Measurements from ENCODE around the gene CPXM1.

GRCh38 chr20:2759603-2760296, 40.7 kb downstream of the CPXM1 start:
- no peak for TF ChIP-seq CTCFL (IDR thresholded peaks at IDR 0.05; ENCODE audit: borderline replicate concordance, insufficient read depth, low read depth, low read length, poor library complexity, severe bottlenecking)
- no peak for TF ChIP-seq SRSF9 (IDR thresholded peaks at IDR 0.05; ENCODE audit: borderline replicate concordance, low read depth, low read length)
- no peak for TF ChIP-seq U2AF1 (optimal IDR thresholded peaks at IDR 0.05; ENCODE audit: low read depth, low read length)
- no peak for TF ChIP-seq ZFX (CRISPR knock-in tag; IDR thresholded peaks at IDR 0.05)
- TF ChIP-seq COPS2 (conservative IDR thresholded peaks at IDR 0.05) = no peak
- no peak for TF ChIP-seq CTCF (IDR thresholded peaks at IDR 0.05 in 2 of 3, conservative IDR thresholded peaks at IDR 0.05 in 1 of 3; ENCODE audit: insufficient read depth in 2 of 3, low read depth in 1 of 3, low read length in 3 of 3)
- no peak for TF ChIP-seq CREB5 (CRISPR knock-in tag; IDR thresholded peaks at IDR 0.05)
- no peak for TF ChIP-seq FOXK2 (conservative IDR thresholded peaks at IDR 0.05 in 1 of 2, IDR thresholded peaks at IDR 0.05 in 1 of 2; ENCODE audit: low read depth in 2 of 2)
- TF ChIP-seq KDM5B (IDR thresholded peaks at IDR 0.05; ENCODE audit: insufficient replicate concordance, low read depth, low read length) = no peak
- TF ChIP-seq FOS (IDR thresholded peaks at IDR 0.05; ENCODE audit: extremely low read depth, insufficient read length) = no peak
- no peak for TF ChIP-seq ZNF354B (CRISPR knock-in tag; IDR thresholded peaks at IDR 0.05)
- no peak for TF ChIP-seq BRF2 (IDR thresholded peaks at IDR 0.05; ENCODE audit: borderline replicate concordance, insufficient read depth, insufficient read length)

All from K562 (cell line).